ENCODE data around the gene RPP21. TPM values are rescaled to one million over a fixed set of nuclear protein-coding genes. Genes with fewer than 3 reads are reported as not detected.

The RPP21 gene
- total RNA-seq, 5 donors from 2014 or later (not counting 1 experiment from before 2014, with no cell fraction given): 38.4 to 64.6 (median 56.7) TPM

GRCh38 chr6:30341218-30341617, 3.7 kb upstream of the RPP21 start:
- H3K9me3 ChIP-seq: no peaks in the 10 kb centered on the region

GRCh38 chr6:30341728-30342127, 3.2 kb upstream of the RPP21 start:
- Histone ChIP-seq H3K27me3 (replicated peaks in 1 of 2; ENCODE audit: control insufficient read depth in 2 of 2, extremely low read depth in 1 of 2, insufficient read depth in 2 of 2, low read length in 1 of 2) (no peaks in the 10 kb centered on the region), H3K4me1 (ENCODE audit: control insufficient read depth in 1 of 2, extremely low read depth in 1 of 2, insufficient read depth in 2 of 2, low read length in 2 of 2) (peaks cover 4 to 10% of the 10 kb centered on the region in 2 experiments), H3K4me3 (ENCODE audit: control insufficient read depth in 1 of 2, extremely low read depth in 1 of 2, low read length in 1 of 2) (no peak overlapping the region), H3K36me3 (ENCODE audit: control insufficient read depth in 2 of 2, extremely low read depth in 1 of 2, insufficient read depth in 1 of 2, low read length in 1 of 2) (peaks cover 5 to 58% of the 10 kb centered on the region in 2 donors), H3K27ac (ENCODE audit: low read length) (no peak overlapping the region), H3K9me3 (no peaks in the 10 kb centered on the region)
- H3K27me3 Mint-ChIP-seq: no peaks in the 10 kb centered on the region
- ChIA-PET POLR2A (interaction anchor here in 1 of 2 donors (0.9 kb wide), 1 partner anchor 14 kb away, joined by 3 read pairs; no protein-coding TSS in a partner anchor), CTCF (no interaction called here)
- H3K4me3 Mint-ChIP-seq: no peak overlapping the region
- ATAC-seq (replicated peaks in 1 of 4): no peak
- no peaks in the 10 kb centered on the region for H3K9me3 Mint-ChIP-seq
- WGBS (ENCODE audit: insufficient coverage): 96% methylated on average over 12 of the region's 16 CpGs
- H3K27ac Mint-ChIP-seq: no peak overlapping the region
- peaks cover 15 to 19% (median 17%) of the 10 kb centered on the region in 3 donors for H3K4me1 Mint-ChIP-seq
- no peak for DNase-seq
- peaks cover 48% of the 10 kb centered on the region for H3K36me3 Mint-ChIP-seq

More at GRCh38 chr6:30341218-30341617, 3.7 kb upstream of the RPP21 start:
- Mint-ChIP-seq H3K4me1 (peaks cover 12 to 16% (median 15%) of the 10 kb centered on the region in 3 donors), H3K9me3 (no peaks in the 10 kb centered on the region), H3K27me3 (no peaks in the 10 kb centered on the region), H3K36me3 (peaks cover 52% of the 10 kb centered on the region), H3K27ac (no peak overlapping the region), H3K4me3 (no peak overlapping the region)
- no peak overlapping the region for H3K27ac ChIP-seq (ENCODE audit: low read length)
- no peak overlapping the region for H3K4me3 ChIP-seq (ENCODE audit: control insufficient read depth in 1 of 2, extremely low read depth in 1 of 2, low read length in 1 of 2)
- H3K27me3 ChIP-seq (replicated peaks in 1 of 2; ENCODE audit: control insufficient read depth in 2 of 2, extremely low read depth in 1 of 2, insufficient read depth in 2 of 2, low read length in 1 of 2): no peaks in the 10 kb centered on the region
- peaks cover 5 to 58% of the 10 kb centered on the region in 2 donors for H3K36me3 ChIP-seq (ENCODE audit: control insufficient read depth in 2 of 2, extremely low read depth in 1 of 2, insufficient read depth in 1 of 2, low read length in 1 of 2)
- WGBS (ENCODE audit: insufficient coverage): no CpG with 5 or more reads among the region's 3 CpGs
- POLR2A ChIA-PET: interaction anchor here in 1 of 2 donors (0.9 kb wide), 1 partner anchor 13 kb away, joined by 3 read pairs; no protein-coding TSS in a partner anchor
- no peak for DNase-seq
- peaks cover 4 to 8% of the 10 kb centered on the region in 2 experiments for H3K4me1 ChIP-seq (ENCODE audit: control insufficient read depth in 1 of 2, extremely low read depth in 1 of 2, insufficient read depth in 2 of 2, low read length in 2 of 2)
- CTCF ChIA-PET: interaction anchor here in 1 of 2 donors (0.7 kb wide), 1 partner anchor 127 kb away, joined by 3 read pairs; no protein-coding TSS in a partner anchor
- ATAC-seq (replicated peaks in 1 of 4): no peak

GRCh38 chr6:30344191-30344867, 627 bp upstream of the RPP21 start:
- ChIA-PET POLR2A (interaction anchor here in 1 of 2 donors (0.6 kb wide), 1 partner anchor 18 kb away, joined by 3 read pairs; no protein-coding TSS in a partner anchor), CTCF (no interaction called here)
- no peak overlapping the region for H3K27ac ChIP-seq (ENCODE audit: low read length)
- no peak overlapping the region for H3K4me3 ChIP-seq (ENCODE audit: control insufficient read depth in 1 of 2, extremely low read depth in 1 of 2, low read length in 1 of 2)
- no peak for ATAC-seq (replicated peaks in 1 of 4)
- peaks cover 5 to 41% of the 10 kb centered on the region in 2 donors for H3K36me3 ChIP-seq (ENCODE audit: control insufficient read depth in 2 of 2, extremely low read depth in 1 of 2, insufficient read depth in 1 of 2, low read length in 1 of 2)
- Mint-ChIP-seq H3K36me3 (peaks cover 39% of the 10 kb centered on the region), H3K4me3 (peak overlapping the region; percentile 83 to 93 (median 90)), H3K4me1 (peaks cover 23 to 31% (median 25%) of the 10 kb centered on the region in 3 donors), H3K9me3 (no peaks in the 10 kb centered on the region), H3K27ac (peak overlapping the region; percentile 93 to 95), H3K27me3 (no peaks in the 10 kb centered on the region)
- peaks cover 4 to 10% of the 10 kb centered on the region in 2 experiments for H3K4me1 ChIP-seq (ENCODE audit: control insufficient read depth in 1 of 2, extremely low read depth in 1 of 2, insufficient read depth in 2 of 2, low read length in 2 of 2)
- no peak for DNase-seq
- WGBS (ENCODE audit: insufficient coverage): no CpG with 5 or more reads among the region's 4 CpGs
- H3K9me3 ChIP-seq: no peaks in the 10 kb centered on the region
- no peaks in the 10 kb centered on the region for H3K27me3 ChIP-seq (replicated peaks in 1 of 2; ENCODE audit: control insufficient read depth in 2 of 2, extremely low read depth in 1 of 2, insufficient read depth in 2 of 2, low read length in 1 of 2)

DNA sequence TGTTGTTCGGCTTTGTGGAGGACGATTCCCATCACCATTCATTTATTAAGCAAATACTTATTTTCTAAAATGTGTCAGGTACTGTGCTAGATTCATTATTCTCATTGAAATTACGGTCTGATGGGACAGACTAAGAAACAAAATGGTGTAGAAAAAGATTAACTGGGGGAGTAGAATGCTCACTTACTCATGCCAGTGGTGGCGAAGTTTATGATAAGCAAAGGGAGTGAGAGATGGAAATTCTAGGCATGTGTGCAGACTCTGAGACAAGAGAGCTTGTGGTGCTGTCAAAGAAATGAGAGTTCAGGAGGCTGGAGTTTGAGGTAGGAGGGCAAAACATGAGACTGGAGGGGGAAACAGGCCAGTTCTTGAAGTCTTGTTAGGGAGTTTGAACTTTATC, 896 bp downstream of the RPP21 start:
- Mint-ChIP-seq H3K27ac (peak overlapping the region; percentile 82 to 83), H3K4me3 (peak overlapping the region; percentile 83 to 93 (median 90)), H3K36me3 (peaks cover 26% of the 10 kb centered on the region), H3K9me3 (no peaks in the 10 kb centered on the region), H3K27me3 (no peaks in the 10 kb centered on the region), H3K4me1 (peaks cover 26 to 45% (median 28%) of the 10 kb centered on the region in 3 donors)
- H3K4me1 ChIP-seq (ENCODE audit: control insufficient read depth in 1 of 2, extremely low read depth in 1 of 2, insufficient read depth in 2 of 2, low read length in 2 of 2): peaks cover 4 to 10% of the 10 kb centered on the region in 2 experiments
- DNase-seq (no peak), ATAC-seq (replicated peaks in 1 of 4) (no peak)
- POLR2A ChIA-PET: no interaction called here
- H3K4me3 ChIP-seq (ENCODE audit: control insufficient read depth in 1 of 2, extremely low read depth in 1 of 2, low read length in 1 of 2): peak overlapping the region in 1 of 2 donors; percentile 82
- no peak overlapping the region for H3K27ac ChIP-seq (ENCODE audit: low read length)
- CTCF ChIA-PET: no interaction called here
- no peaks in the 10 kb centered on the region for H3K9me3 ChIP-seq
- no peaks in the 10 kb centered on the region for H3K27me3 ChIP-seq (replicated peaks in 1 of 2; ENCODE audit: control insufficient read depth in 2 of 2, extremely low read depth in 1 of 2, insufficient read depth in 2 of 2, low read length in 1 of 2)
- WGBS (ENCODE audit: insufficient coverage): 89% methylated on average over 1 of the region's 4 CpGs
- peaks cover 5 to 26% of the 10 kb centered on the region in 2 donors for H3K36me3 ChIP-seq (ENCODE audit: control insufficient read depth in 2 of 2, extremely low read depth in 1 of 2, insufficient read depth in 1 of 2, low read length in 1 of 2)

GRCh38 chr6:30348957-30349356, 4.0 kb downstream of the RPP21 start:
- no peak for DNase-seq
- Mint-ChIP-seq H3K4me3 (no peak overlapping the region), H3K27me3 (peaks cover 0 to 2% of the 10 kb centered on the region in 2 donors), H3K9me3 (no peaks in the 10 kb centered on the region), H3K27ac (no peak overlapping the region), H3K36me3 (peaks cover 13% of the 10 kb centered on the region), H3K4me1 (peaks cover 26 to 50% (median 28%) of the 10 kb centered on the region in 3 donors)
- H3K27me3 ChIP-seq (replicated peaks in 1 of 2; ENCODE audit: control insufficient read depth in 2 of 2, extremely low read depth in 1 of 2, insufficient read depth in 2 of 2, low read length in 1 of 2): no peaks in the 10 kb centered on the region
- peaks cover 4 to 10% of the 10 kb centered on the region in 2 experiments for H3K4me1 ChIP-seq (ENCODE audit: control insufficient read depth in 1 of 2, extremely low read depth in 1 of 2, insufficient read depth in 2 of 2, low read length in 2 of 2)
- ATAC-seq (replicated peaks in 1 of 4): no peak
- 100% methylated on average over 1 of the region's 3 CpGs for WGBS (ENCODE audit: insufficient coverage)
- H3K27ac ChIP-seq (ENCODE audit: low read length): no peak overlapping the region
- CTCF ChIA-PET: no interaction called here
- H3K36me3 ChIP-seq (ENCODE audit: control insufficient read depth in 2 of 2, extremely low read depth in 1 of 2, insufficient read depth in 1 of 2, low read length in 1 of 2): peaks cover 0 to 9% of the 10 kb centered on the region in 2 donors
- H3K9me3 ChIP-seq: no peaks in the 10 kb centered on the region
- no peak overlapping the region for H3K4me3 ChIP-seq (ENCODE audit: control insufficient read depth in 1 of 2, extremely low read depth in 1 of 2, low read length in 1 of 2)
- POLR2A ChIA-PET: no interaction called here

GRCh38 chr6:30349421-30350177, 4.6 kb downstream of the RPP21 start:
- CTCF ChIA-PET: interaction anchor here in 1 of 2 donors (0.6 kb wide), 1 partner anchor 21 kb away, joined by 3 read pairs; no protein-coding TSS in a partner anchor

More at GRCh38 chr6:30349421-30350177, 4.6 kb downstream of the RPP21 start:
- no peaks in the 10 kb centered on the region for H3K9me3 Mint-ChIP-seq
- H3K4me3 Mint-ChIP-seq: no peak overlapping the region
- H3K27me3 ChIP-seq (replicated peaks in 1 of 2; ENCODE audit: control insufficient read depth in 2 of 2, extremely low read depth in 1 of 2, insufficient read depth in 2 of 2, low read length in 1 of 2): no peaks in the 10 kb centered on the region
- peaks cover 23 to 47% (median 27%) of the 10 kb centered on the region in 3 donors for H3K4me1 Mint-ChIP-seq
- peaks cover 13% of the 10 kb centered on the region for H3K36me3 Mint-ChIP-seq
- ATAC-seq (replicated peaks in 1 of 4): no peak
- no peak overlapping the region for H3K4me3 ChIP-seq (ENCODE audit: control insufficient read depth in 1 of 2, extremely low read depth in 1 of 2, low read length in 1 of 2)
- peaks cover 4 to 10% of the 10 kb centered on the region in 2 experiments for H3K4me1 ChIP-seq (ENCODE audit: control insufficient read depth in 1 of 2, extremely low read depth in 1 of 2, insufficient read depth in 2 of 2, low read length in 2 of 2)
- no peak overlapping the region for H3K27ac Mint-ChIP-seq
- H3K9me3 ChIP-seq: no peaks in the 10 kb centered on the region
- no peak overlapping the region for H3K27ac ChIP-seq (ENCODE audit: low read length)
- H3K27me3 Mint-ChIP-seq: peaks cover 0 to 5% of the 10 kb centered on the region in 2 donors
- WGBS (ENCODE audit: insufficient coverage): no CpG with 5 or more reads among the region's 3 CpGs
- H3K36me3 ChIP-seq (ENCODE audit: control insufficient read depth in 2 of 2, extremely low read depth in 1 of 2, insufficient read depth in 1 of 2, low read length in 1 of 2): peaks cover 0 to 9% of the 10 kb centered on the region in 2 donors
- no peak for DNase-seq
- POLR2A ChIA-PET: no interaction called here
